ENCODE measurements around the gene NMT1. TPM values are rescaled to one million over a fixed set of nuclear protein-coding genes. Genes with fewer than 3 reads are reported as not detected.

NMT1 gene
- total RNA-seq, 1 donor from 2014 or later = 96.5 TPM

GRCh38 chr17:45117848-45118646 lies 56.9 kb downstream of the NMT1 start:
- H3K4me3 Mint-ChIP-seq (ENCODE audit: unreplicated experiment) = no peak overlapping the region
- no peak for TF ChIP-seq CTCF (IDR thresholded peaks at IDR 0.05; ENCODE audit: partially characterized antibody, unreplicated experiment)

GRCh38 chr17:45118691-45119090 lies 57.6 kb downstream of the NMT1 start:
- H3K4me1 Mint-ChIP-seq (ENCODE audit: low read depth, unreplicated experiment) = peaks cover 13% of the 10 kb centered on the region
- H3K4me3 Mint-ChIP-seq (ENCODE audit: unreplicated experiment) = no peak overlapping the region
- H3K27me3 Mint-ChIP-seq (ENCODE audit: unreplicated experiment) = peaks cover 2% of the 10 kb centered on the region
- no peaks in the 10 kb centered on the region for H3K9me3 Mint-ChIP-seq (ENCODE audit: unreplicated experiment)
- H3K27ac Mint-ChIP-seq (ENCODE audit: unreplicated experiment) = no peak overlapping the region
- H3K36me3 Mint-ChIP-seq (ENCODE audit: unreplicated experiment) = no peaks in the 10 kb centered on the region
- no peak for DNase-seq
- no peak for TF ChIP-seq CTCF (IDR thresholded peaks at IDR 0.05; ENCODE audit: partially characterized antibody, unreplicated experiment)

More at GRCh38 chr17:45117848-45118646, 56.9 kb downstream of the NMT1 start:
- H3K27me3 Mint-ChIP-seq (ENCODE audit: unreplicated experiment) = peaks cover 2% of the 10 kb centered on the region
- H3K36me3 Mint-ChIP-seq (ENCODE audit: unreplicated experiment) = no peaks in the 10 kb centered on the region
- no peak overlapping the region for H3K27ac Mint-ChIP-seq (ENCODE audit: unreplicated experiment)
- no peaks in the 10 kb centered on the region for H3K9me3 Mint-ChIP-seq (ENCODE audit: unreplicated experiment)
- H3K4me1 Mint-ChIP-seq (ENCODE audit: low read depth, unreplicated experiment) = peaks cover 9% of the 10 kb centered on the region
- DNase-seq = no peak

GRCh38 chr17:45119964-45120363 lies 58.8 kb downstream of the NMT1 start:
- DNase-seq = no peak
- H3K4me1 Mint-ChIP-seq (ENCODE audit: low read depth, unreplicated experiment) = peaks cover 13% of the 10 kb centered on the region

GRCh38 chr17:45120558-45120957 lies 59.4 kb downstream of the NMT1 start:
- Mint-ChIP-seq H3K27ac (ENCODE audit: unreplicated experiment) (no peak overlapping the region), H3K4me1 (ENCODE audit: low read depth, unreplicated experiment) (peaks cover 12% of the 10 kb centered on the region), H3K9me3 (ENCODE audit: unreplicated experiment) (no peaks in the 10 kb centered on the region), H3K36me3 (ENCODE audit: unreplicated experiment) (no peaks in the 10 kb centered on the region), H3K4me3 (ENCODE audit: unreplicated experiment) (no peak overlapping the region), H3K27me3 (ENCODE audit: unreplicated experiment) (peaks cover 6% of the 10 kb centered on the region)
- no peak for TF ChIP-seq CTCF (IDR thresholded peaks at IDR 0.05; ENCODE audit: partially characterized antibody, unreplicated experiment)
- DNase-seq = no peak

More at GRCh38 chr17:45119964-45120363, 58.8 kb downstream of the NMT1 start:
- no peak for TF ChIP-seq CTCF (IDR thresholded peaks at IDR 0.05; ENCODE audit: partially characterized antibody, unreplicated experiment)
- Mint-ChIP-seq H3K9me3 (ENCODE audit: unreplicated experiment) (no peaks in the 10 kb centered on the region), H3K27ac (ENCODE audit: unreplicated experiment) (no peak overlapping the region), H3K36me3 (ENCODE audit: unreplicated experiment) (no peaks in the 10 kb centered on the region), H3K4me3 (ENCODE audit: unreplicated experiment) (no peak overlapping the region), H3K27me3 (ENCODE audit: unreplicated experiment) (peaks cover 4% of the 10 kb centered on the region)

GRCh38 chr17:45121055-45121454 lies 59.9 kb downstream of the NMT1 start:
- Mint-ChIP-seq H3K27me3 (ENCODE audit: unreplicated experiment) (peaks cover 5% of the 10 kb centered on the region), H3K4me1 (ENCODE audit: low read depth, unreplicated experiment) (peaks cover 7% of the 10 kb centered on the region), H3K9me3 (ENCODE audit: unreplicated experiment) (no peaks in the 10 kb centered on the region), H3K27ac (ENCODE audit: unreplicated experiment) (no peak overlapping the region), H3K36me3 (ENCODE audit: unreplicated experiment) (no peaks in the 10 kb centered on the region), H3K4me3 (ENCODE audit: unreplicated experiment) (no peak overlapping the region)
- no peak for TF ChIP-seq CTCF (IDR thresholded peaks at IDR 0.05; ENCODE audit: partially characterized antibody, unreplicated experiment)
- no peak for DNase-seq
